ENCODE data around the gene ARHGEF37. TPM values are rescaled to one million over a fixed set of nuclear protein-coding genes. Genes with fewer than 3 reads are reported as not detected.
A peak's percentile ranks its signal among the peaks of the same experiment; 100 is the strongest.

The ARHGEF37 gene
- total and polyA plus RNA-seq, 2 donors from 2014 or later, result 6.9 to 21.8 TPM

GRCh38 chr5:149636191-149636860 is 55.0 kb downstream of the ARHGEF37 start:
- DNase-seq (no peak), FAIRE-seq (no peak)
- intact Hi-C loops (cut with DNase I), result loop anchor here (5.0 to 10.0 kb wide), 2 partner anchors 191 to 358 kb away; no protein-coding TSS in a partner anchor
- no peak overlapping the region for H3K27ac ChIP-seq (ENCODE audit: low read depth in 2 of 2, low read length in 2 of 2)
- peaks cover 0 to 18% (median 7%) of the 10 kb centered on the region in 3 donors for H3K4me1 ChIP-seq (ENCODE audit: control insufficient read depth in 2 of 3, insufficient read depth in 2 of 3, low read depth in 1 of 3, low read length in 3 of 3)
- no peaks in the 10 kb centered on the region for H3K9me3 ChIP-seq (ENCODE audit: control insufficient read depth in 2 of 3, insufficient read depth in 1 of 3, low read length in 3 of 3)
- no peak overlapping the region for H3K9ac ChIP-seq (ENCODE audit: low read length in 3 of 3)
- no peak for TF ChIP-seq CTCF (IDR thresholded peaks at IDR 0.05; ENCODE audit: borderline replicate concordance, extremely low read depth, insufficient read depth)
- H3K27me3 ChIP-seq (ENCODE audit: control insufficient read depth, insufficient read depth, low read length), result no peaks in the 10 kb centered on the region
- H3K36me3 ChIP-seq (ENCODE audit: control insufficient read depth in 2 of 3, insufficient read depth in 3 of 3, low read length in 3 of 3), result no peaks in the 10 kb centered on the region
- no peak overlapping the region for H3K4me3 ChIP-seq (ENCODE audit: low read length in 3 of 3)

DNA sequence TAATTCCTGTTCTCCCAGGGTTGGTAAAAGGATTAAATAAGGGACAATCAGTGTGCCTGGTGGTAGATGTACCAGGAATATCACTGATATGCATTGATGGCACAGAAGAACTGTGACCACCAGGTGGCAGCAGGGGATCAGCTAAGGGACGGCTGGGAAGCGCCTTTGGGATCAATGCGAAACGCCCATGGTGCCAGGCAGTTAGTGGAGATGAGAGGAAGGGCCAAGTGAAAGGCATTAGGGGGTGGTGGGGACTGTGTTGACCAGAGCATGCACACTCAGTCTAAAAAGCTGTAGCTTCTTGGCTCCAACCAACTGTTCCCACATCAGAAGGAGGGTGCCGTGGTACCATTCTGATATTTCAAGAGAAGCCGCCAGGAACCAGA is 55.6 kb downstream of the ARHGEF37 start:
- DNase-seq, result peak; percentile 79 to 92 (median 84)
- Histone ChIP-seq H3K27me3 (ENCODE audit: control insufficient read depth, insufficient read depth, low read length) (no peaks in the 10 kb centered on the region), H3K9ac (ENCODE audit: low read length in 3 of 3) (no peak overlapping the region), H3K36me3 (ENCODE audit: control insufficient read depth in 2 of 3, insufficient read depth in 3 of 3, low read length in 3 of 3) (no peaks in the 10 kb centered on the region), H3K4me3 (ENCODE audit: low read length in 3 of 3) (no peak overlapping the region), H3K27ac (ENCODE audit: low read depth in 2 of 2, low read length in 2 of 2) (no peak overlapping the region), H3K9me3 (ENCODE audit: control insufficient read depth in 2 of 3, insufficient read depth in 1 of 3, low read length in 3 of 3) (no peaks in the 10 kb centered on the region), H3K4me1 (ENCODE audit: control insufficient read depth in 2 of 3, insufficient read depth in 2 of 3, low read depth in 1 of 3, low read length in 3 of 3) (peaks cover 0 to 18% (median 7%) of the 10 kb centered on the region in 3 donors)
- TF ChIP-seq CTCF (IDR thresholded peaks at IDR 0.05; ENCODE audit: borderline replicate concordance, extremely low read depth, insufficient read depth), result peak; percentile 95
- intact Hi-C loops (cut with DNase I), result loop anchor here (5.0 to 10.0 kb wide), 2 partner anchors 190 to 358 kb away; no protein-coding TSS in a partner anchor
- FAIRE-seq, result no peak

- intact Hi-C loops (cut with DNase I), result loop anchor here (5.0 to 10.0 kb wide), 2 partner anchors 189 to 357 kb away; no protein-coding TSS in a partner anchor
- no peak overlapping the region for H3K27ac ChIP-seq (ENCODE audit: low read depth in 2 of 2, low read length in 2 of 2)
- no peak overlapping the region for H3K9ac ChIP-seq (ENCODE audit: low read length in 3 of 3)
Measured at GRCh38 chr5:149638136-149638535, 56.8 kb downstream of the ARHGEF37 start.

More at GRCh38 chr5:149638136-149638535, 56.8 kb downstream of the ARHGEF37 start:
- H3K4me3 ChIP-seq (ENCODE audit: low read length in 3 of 3), result no peak overlapping the region
- FAIRE-seq, result no peak
- no peak for DNase-seq
- no peaks in the 10 kb centered on the region for H3K36me3 ChIP-seq (ENCODE audit: control insufficient read depth in 2 of 3, insufficient read depth in 3 of 3, low read length in 3 of 3)
- peaks cover 0 to 14% (median 3%) of the 10 kb centered on the region in 3 donors for H3K4me1 ChIP-seq (ENCODE audit: control insufficient read depth in 2 of 3, insufficient read depth in 2 of 3, low read depth in 1 of 3, low read length in 3 of 3)
- no peak for TF ChIP-seq CTCF (IDR thresholded peaks at IDR 0.05; ENCODE audit: borderline replicate concordance, extremely low read depth, insufficient read depth)
- no peaks in the 10 kb centered on the region for H3K9me3 ChIP-seq (ENCODE audit: control insufficient read depth in 2 of 3, insufficient read depth in 1 of 3, low read length in 3 of 3)
- H3K27me3 ChIP-seq (ENCODE audit: control insufficient read depth, insufficient read depth, low read length), result no peaks in the 10 kb centered on the region
